Measurements from ENCODE around the gene RBBP5.

DNA sequence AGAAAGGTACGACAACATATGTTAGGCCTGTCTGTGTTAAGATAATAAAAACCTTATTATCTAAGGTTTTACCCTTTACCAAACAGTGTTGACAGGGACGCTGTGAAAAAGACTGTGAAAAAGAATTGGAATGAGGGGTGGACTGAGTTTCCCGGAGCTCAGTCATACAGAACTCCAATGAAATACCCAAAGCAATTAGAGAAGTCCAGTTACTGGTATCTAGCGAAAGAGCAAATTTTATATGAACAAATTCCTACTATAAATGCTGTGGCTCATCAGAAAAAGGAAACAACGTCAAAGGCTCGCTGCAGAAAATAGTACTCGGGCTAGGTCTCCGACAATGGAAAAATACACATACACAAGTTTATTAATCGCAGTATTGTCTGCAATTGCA is 708 bp upstream of the RBBP5 start:
- TF ChIP-seq, protein P1, sequence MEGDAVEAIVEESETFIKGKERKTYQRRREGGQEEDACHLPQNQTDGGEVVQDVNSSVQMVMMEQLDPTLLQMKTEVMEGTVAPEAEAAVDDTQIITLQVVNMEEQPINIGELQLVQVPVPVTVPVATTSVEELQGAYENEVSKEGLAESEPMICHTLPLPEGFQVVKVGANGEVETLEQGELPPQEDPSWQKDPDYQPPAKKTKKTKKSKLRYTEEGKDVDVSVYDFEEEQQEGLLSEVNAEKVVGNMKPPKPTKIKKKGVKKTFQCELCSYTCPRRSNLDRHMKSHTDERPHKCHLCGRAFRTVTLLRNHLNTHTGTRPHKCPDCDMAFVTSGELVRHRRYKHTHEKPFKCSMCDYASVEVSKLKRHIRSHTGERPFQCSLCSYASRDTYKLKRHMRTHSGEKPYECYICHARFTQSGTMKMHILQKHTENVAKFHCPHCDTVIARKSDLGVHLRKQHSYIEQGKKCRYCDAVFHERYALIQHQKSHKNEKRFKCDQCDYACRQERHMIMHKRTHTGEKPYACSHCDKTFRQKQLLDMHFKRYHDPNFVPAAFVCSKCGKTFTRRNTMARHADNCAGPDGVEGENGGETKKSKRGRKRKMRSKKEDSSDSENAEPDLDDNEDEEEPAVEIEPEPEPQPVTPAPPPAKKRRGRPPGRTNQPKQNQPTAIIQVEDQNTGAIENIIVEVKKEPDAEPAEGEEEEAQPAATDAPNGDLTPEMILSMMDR (IDR thresholded peaks at IDR 0.05), result peak; percentile 21
- no peak for TF ChIP-seq ZFX (IDR thresholded peaks at IDR 0.05; ENCODE audit: borderline replicate concordance)

Measured in 22Rv1 (cell line).